ENCODE results near the gene TTL. TPM values are rescaled to one million over a fixed set of nuclear protein-coding genes. Genes with fewer than 3 reads are reported as not detected.

Gene TTL
- total and polyA plus RNA-seq, 2 experiments from 2014 or later, result 11.1 to 69.7 TPM

DNA sequence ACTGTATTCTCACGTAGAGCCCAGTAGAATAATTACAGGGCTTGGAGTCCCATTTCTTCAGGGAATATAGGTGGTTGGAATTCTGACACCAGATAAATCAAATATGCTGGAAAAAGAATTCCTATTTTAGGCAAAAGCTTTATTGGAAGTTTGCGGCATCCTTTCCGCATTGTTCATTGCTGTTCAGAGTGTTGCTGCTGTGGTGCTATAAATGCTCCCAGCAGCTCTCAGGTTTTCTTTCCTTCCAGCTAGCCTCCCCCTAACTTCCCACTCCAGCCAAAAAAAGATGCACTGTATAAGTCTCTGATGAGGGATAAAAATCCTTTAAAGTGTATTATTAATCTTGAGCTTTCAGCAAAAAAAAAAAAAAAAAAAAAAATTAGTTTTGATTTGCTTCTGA is 34.8 kb downstream of the TTL start:
- H3F3A ChIP-seq (ENCODE audit: insufficient read depth), result no peaks in the 10 kb centered on the region
- 97% methylated on average over 3 of the region's 3 CpGs for WGBS, 2 experiments (ENCODE audit: low coverage in 1 of 2, low lambda C conversion rate in 2 of 2, missing lambda C conversion rate in 2 of 2)
- no peaks in the 10 kb centered on the region for H3K9me3 ChIP-seq (ENCODE audit: low read depth)
- peaks cover 40% of the 10 kb centered on the region for H3K79me2 ChIP-seq (ENCODE audit: insufficient read depth)
- DNase-seq, result no peak
- TF ChIP-seq EZH2 (IDR thresholded peaks at IDR 0.05; ENCODE audit: insufficient read depth, poor library complexity, severe bottlenecking) (no peak), EZH2phosphoT487 (IDR thresholded peaks at IDR 0.05; ENCODE audit: insufficient read depth, low read depth) (no peak)
- no peaks in the 10 kb centered on the region for H3K27me3 ChIP-seq (replicated peaks; ENCODE audit: insufficient read depth)
- no peak overlapping the region for H3K4me2 ChIP-seq (ENCODE audit: unreplicated experiment)
- H3K9me2 ChIP-seq (ENCODE audit: insufficient read depth), result no peaks in the 10 kb centered on the region
- no peak overlapping the region for H3K4me3 ChIP-seq
- H3K9ac ChIP-seq, result no peak overlapping the region
- no peak overlapping the region for H2AFZ ChIP-seq
- H3K36me3 ChIP-seq (ENCODE audit: low read depth), result peaks cover 37% of the 10 kb centered on the region; the same call in 1 of the 2 replicates
- in situ Hi-C loops (cut with MboI), result no loop called here
- H3K4me1 ChIP-seq (ENCODE audit: insufficient read depth), result no peaks in the 10 kb centered on the region
- no peak overlapping the region for H3K27ac ChIP-seq
- H4K20me1 ChIP-seq (ENCODE audit: insufficient read depth), result no peaks in the 10 kb centered on the region

DNA sequence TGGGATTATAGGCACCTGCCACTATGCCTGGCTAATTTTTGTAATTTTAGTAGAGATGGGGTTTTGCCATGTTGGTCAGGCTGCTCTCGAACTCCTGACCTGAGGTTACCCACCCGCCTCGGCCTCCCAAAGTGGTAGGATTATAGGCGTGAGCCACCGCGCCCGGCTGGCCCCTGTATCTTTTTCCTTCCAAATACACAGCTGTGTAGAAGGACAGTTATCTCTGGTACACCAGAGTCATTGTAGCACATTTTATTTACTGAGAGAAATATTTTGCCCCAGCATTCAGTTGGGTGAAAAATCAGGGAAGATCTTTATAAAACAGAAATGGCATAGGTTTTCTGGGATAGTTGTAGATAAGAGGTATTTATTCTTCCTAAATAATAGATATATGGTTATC is 36.9 kb downstream of the TTL start:
- H3K9ac ChIP-seq, result no peak overlapping the region
- H2AFZ ChIP-seq, result no peak overlapping the region
- no peak for DNase-seq
- H3K79me2 ChIP-seq (ENCODE audit: insufficient read depth), result peaks cover 22% of the 10 kb centered on the region
- H3K36me3 ChIP-seq (ENCODE audit: low read depth), result peaks cover 38% of the 10 kb centered on the region; the same call in 1 of the 2 replicates
- no peak overlapping the region for H3K27ac ChIP-seq
- H4K20me1 ChIP-seq (ENCODE audit: insufficient read depth), result no peaks in the 10 kb centered on the region
- in situ Hi-C loops (cut with MboI), result no loop called here
- no peaks in the 10 kb centered on the region for H3F3A ChIP-seq (ENCODE audit: insufficient read depth)
- H3K4me3 ChIP-seq, result no peak overlapping the region
- 97 to 99% methylated on average over 7 of the region's 7 CpGs for WGBS, 2 experiments (ENCODE audit: low coverage in 1 of 2, low lambda C conversion rate in 2 of 2, missing lambda C conversion rate in 2 of 2)
- H3K4me2 ChIP-seq (ENCODE audit: unreplicated experiment), result no peak overlapping the region
- no peaks in the 10 kb centered on the region for H3K4me1 ChIP-seq (ENCODE audit: insufficient read depth)
- no peak for TF ChIP-seq EZH2 (IDR thresholded peaks at IDR 0.05; ENCODE audit: insufficient read depth, poor library complexity, severe bottlenecking)
- TF ChIP-seq EZH2phosphoT487 (IDR thresholded peaks at IDR 0.05; ENCODE audit: insufficient read depth, low read depth), result no peak
- H3K27me3 ChIP-seq (replicated peaks; ENCODE audit: insufficient read depth), result no peaks in the 10 kb centered on the region
- H3K9me3 ChIP-seq (ENCODE audit: low read depth), result no peaks in the 10 kb centered on the region
- H3K9me2 ChIP-seq (ENCODE audit: insufficient read depth), result no peaks in the 10 kb centered on the region

DNA sequence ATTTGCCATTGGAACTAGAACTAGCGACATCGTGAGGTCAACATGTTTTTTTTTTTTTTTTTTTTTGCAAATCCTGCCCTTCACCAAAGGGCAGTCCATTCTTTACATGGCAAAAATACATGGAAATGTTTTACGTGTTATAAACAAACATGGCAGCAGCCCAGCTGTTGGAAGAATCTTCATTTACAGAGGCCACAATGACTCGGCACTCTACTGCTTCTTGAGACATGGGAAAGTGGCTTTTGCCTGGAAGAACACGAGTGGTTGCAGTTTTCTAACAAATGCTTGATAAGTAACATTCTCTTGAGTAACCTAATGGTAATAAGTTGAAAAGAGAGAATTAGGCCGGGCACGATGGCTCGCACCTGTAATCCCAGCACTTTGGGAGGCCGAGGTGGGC is 37.5 kb downstream of the TTL start:
- Histone ChIP-seq H3K4me2 (ENCODE audit: unreplicated experiment) (no peak overlapping the region), H3K9me3 (ENCODE audit: low read depth) (no peaks in the 10 kb centered on the region)

DNA sequence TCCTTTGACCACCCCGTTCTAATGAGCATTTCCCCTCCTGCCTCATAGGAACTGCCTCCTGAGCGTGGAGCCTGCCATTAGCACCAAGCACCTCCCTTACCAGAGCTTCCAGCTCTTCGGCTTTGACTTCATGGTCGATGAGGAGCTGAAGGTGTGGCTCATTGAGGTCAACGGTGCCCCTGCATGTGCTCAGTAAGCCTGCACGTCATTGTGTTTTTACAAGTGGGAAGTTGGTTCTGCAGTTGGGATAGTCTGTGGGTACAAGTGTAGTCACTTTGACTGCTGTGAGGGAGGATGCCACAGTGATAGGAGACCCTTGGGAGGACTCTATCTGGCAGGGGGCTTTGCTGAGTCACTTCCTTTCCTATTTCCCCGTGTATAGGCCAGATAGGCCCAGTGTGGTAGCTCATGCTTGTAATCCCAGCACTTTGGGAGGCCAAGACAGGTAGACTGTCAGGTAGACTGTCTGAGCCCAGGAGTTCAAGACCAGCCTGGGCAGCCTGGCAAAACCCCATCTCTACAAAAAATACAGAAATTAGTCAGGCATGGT is 38.4 kb downstream of the TTL start:
- DNase-seq, result no peak
- Histone ChIP-seq H3K4me2 (ENCODE audit: unreplicated experiment) (no peak overlapping the region), H3K9me2 (ENCODE audit: insufficient read depth) (no peaks in the 10 kb centered on the region), H3F3A (ENCODE audit: insufficient read depth) (no peaks in the 10 kb centered on the region), H3K9ac (no peak overlapping the region), H3K9me3 (ENCODE audit: low read depth) (no peaks in the 10 kb centered on the region), H3K4me1 (ENCODE audit: insufficient read depth) (no peaks in the 10 kb centered on the region), H3K79me2 (ENCODE audit: insufficient read depth) (peaks cover 12% of the 10 kb centered on the region), H3K27ac (no peak overlapping the region), H3K4me3 (no peak overlapping the region), H4K20me1 (ENCODE audit: insufficient read depth) (no peaks in the 10 kb centered on the region), H3K36me3 (ENCODE audit: low read depth) (peaks cover 27% of the 10 kb centered on the region; the same call in 1 of the 2 replicates), H3K27me3 (replicated peaks; ENCODE audit: insufficient read depth) (no peaks in the 10 kb centered on the region), H2AFZ (no peak overlapping the region)
- 89 to 90% methylated on average over 7 of the region's 7 CpGs for WGBS, 2 experiments (ENCODE audit: low coverage in 1 of 2, low lambda C conversion rate in 2 of 2, missing lambda C conversion rate in 2 of 2)
- in situ Hi-C loops (cut with MboI), result no loop called here
- TF ChIP-seq EZH2phosphoT487 (IDR thresholded peaks at IDR 0.05; ENCODE audit: insufficient read depth, low read depth) (no peak), EZH2 (IDR thresholded peaks at IDR 0.05; ENCODE audit: insufficient read depth, poor library complexity, severe bottlenecking) (no peak)

More for the DNA sequence above, 37.5 kb downstream of the TTL start:
- H3K4me3 ChIP-seq, result no peak overlapping the region
- in situ Hi-C loops (cut with MboI), result no loop called here
- no peak for TF ChIP-seq EZH2phosphoT487 (IDR thresholded peaks at IDR 0.05; ENCODE audit: insufficient read depth, low read depth)
- DNase-seq, result no peak
- H2AFZ ChIP-seq, result no peak overlapping the region
- no peaks in the 10 kb centered on the region for H3F3A ChIP-seq (ENCODE audit: insufficient read depth)
- no peaks in the 10 kb centered on the region for H3K9me2 ChIP-seq (ENCODE audit: insufficient read depth)
- H3K9ac ChIP-seq, result no peak overlapping the region
- H3K4me1 ChIP-seq (ENCODE audit: insufficient read depth), result no peaks in the 10 kb centered on the region
- H3K36me3 ChIP-seq (ENCODE audit: low read depth), result peaks cover 35% of the 10 kb centered on the region; the same call in 1 of the 2 replicates
- no peaks in the 10 kb centered on the region for H3K27me3 ChIP-seq (replicated peaks; ENCODE audit: insufficient read depth)
- no peak overlapping the region for H3K27ac ChIP-seq
- 93 to 94% methylated on average over 9 of the region's 9 CpGs for WGBS, 2 experiments (ENCODE audit: low coverage in 1 of 2, low lambda C conversion rate in 2 of 2, missing lambda C conversion rate in 2 of 2)
- no peaks in the 10 kb centered on the region for H4K20me1 ChIP-seq (ENCODE audit: insufficient read depth)
- peaks cover 15% of the 10 kb centered on the region for H3K79me2 ChIP-seq (ENCODE audit: insufficient read depth)
